Upper lobe of right lung (tissue), 1 donor: ENCODE measurements around the gene CACNA2D2. TPM values are rescaled to one million over a fixed set of nuclear protein-coding genes. Genes with fewer than 3 reads are reported as not detected.

Source experiments
- ATAC-seq: fragments of 200-7000 bp; cut with Tn5 transposase; one replicate; pipeline ENCODE4 v1.9.1; 2020; ENCODE audit warnings: mild to moderate bottlenecking, moderate library complexity
- DNase-seq: peaks from one replicate; pipeline ENCODE4 v3.0.0-alpha.2; 2020
- H3K27ac ChIP-seq: fragments of 200-600 bp; one replicate; pipeline ENCODE4 v1.8.0; 2022
- H3K27me3 ChIP-seq: fragments of 200-600 bp; one replicate; pipeline ENCODE4 v1.8.0; 2022; ENCODE audit warnings: mild to moderate bottlenecking
- H3K36me3 ChIP-seq: fragments of 200-600 bp; one replicate; pipeline ENCODE4 v1.8.0; 2022
- H3K4me1 ChIP-seq: fragments of 200-600 bp; one replicate; pipeline ENCODE4 v1.8.0; 2022
- H3K4me3 ChIP-seq: fragments of 200-600 bp; one replicate; pipeline ENCODE4 v1.8.0; 2022; ENCODE audit warnings: mild to moderate bottlenecking
- H3K9me3 ChIP-seq: fragments of 200-600 bp; one replicate; pipeline ENCODE4 v1.8.0; 2022
- CTCF ChIP-seq: fragments of 200-600 bp; IDR thresholded peaks from one replicate; pipeline ENCODE4 v1.8.0; 2022; ENCODE audit warnings: antibody characterized with exemption
- intact Hi-C: fragments of 100-400 bp; cut with DNase I; formaldehyde crosslinking; loops from one replicate; pipeline ENCODE4 v1.11.0; 2022
- total RNA-seq: library from RNA; stranded (reverse); fragmentation: NEBNext Ultra II Directional; extraction: Animal tissue kit (Norgen Biotek cat#: 25700); gene quantifications from one replicate; pipeline ENCODE4 v1.2.1, GENCODE V29; 2021
- donor health status: DM: no; HTN: yes; CAD: no; lungs with severe emphysema.

CACNA2D2 gene
- total RNA-seq, 1 donor from 2014 or later = 119 TPM

DNA sequence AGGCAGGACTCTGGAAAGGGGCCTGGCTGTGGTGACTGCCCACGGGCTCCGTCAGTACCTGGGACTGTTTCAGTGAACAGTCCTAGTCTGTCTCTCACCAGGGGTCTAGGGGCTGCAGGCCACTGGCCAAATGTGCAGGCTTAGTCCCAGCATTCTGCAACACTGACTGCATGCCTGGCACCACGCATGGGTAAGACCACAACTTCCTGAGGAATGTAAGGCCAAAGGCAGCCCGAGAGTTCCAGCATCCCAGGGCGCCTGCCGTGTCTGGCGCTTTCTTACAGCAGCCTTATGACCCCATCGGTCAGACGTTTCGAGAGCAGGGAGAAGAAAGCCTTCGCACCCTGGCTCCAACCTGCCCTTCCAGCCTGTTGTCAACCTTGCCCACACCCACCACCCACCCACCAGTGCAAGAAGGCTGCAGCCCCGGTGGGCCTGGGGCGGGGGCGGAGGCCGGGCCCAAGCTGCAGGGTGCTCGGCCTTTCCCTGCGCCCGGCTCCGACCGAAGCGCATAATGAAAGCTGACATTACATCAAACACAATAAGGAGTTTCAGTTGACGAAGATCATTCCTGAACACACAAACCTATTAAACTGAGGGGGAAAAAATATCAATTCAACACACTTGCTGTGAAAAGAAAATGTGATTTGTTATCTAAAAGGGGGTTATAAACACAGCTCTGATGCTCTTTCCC, 114.6 kb downstream of the CACNA2D2 start:
- TF ChIP-seq CTCF = no peak
- intact Hi-C loops = no loop called here
- peaks cover 8% of the 10 kb centered on the region for H3K4me1 ChIP-seq
- no peak for DNase-seq
- no peaks in the 10 kb centered on the region for H3K27me3 ChIP-seq
- no peak overlapping the region for H3K27ac ChIP-seq
- H3K9me3 ChIP-seq = no peaks in the 10 kb centered on the region
- no peak overlapping the region for H3K4me3 ChIP-seq
- ATAC-seq = no peak
- H3K36me3 ChIP-seq = no peaks in the 10 kb centered on the region

GRCh38 chr3:50388016-50388719, 115.3 kb downstream of the CACNA2D2 start:
- DNase-seq (no peak), ATAC-seq (no peak)
- intact Hi-C loops = no loop called here

DNA sequence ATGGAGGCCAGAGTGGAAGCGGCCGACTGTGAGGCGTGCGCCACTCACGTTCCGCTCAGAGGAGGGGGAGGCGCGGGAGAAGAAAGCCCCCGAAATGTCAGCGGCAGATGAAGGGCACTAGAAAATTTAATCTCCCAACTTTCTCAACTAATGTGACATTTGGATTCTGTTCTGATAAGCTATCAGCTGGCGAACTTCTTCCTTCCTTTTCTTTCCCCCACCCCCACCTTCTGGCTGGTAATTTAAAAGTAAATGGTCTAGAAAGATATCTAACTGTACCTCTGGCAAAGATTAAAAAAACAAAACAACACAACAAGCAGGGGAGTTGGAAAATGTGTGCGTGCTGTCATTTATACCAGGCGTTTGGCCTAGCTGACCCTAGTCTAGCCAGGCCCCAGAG, 117.7 kb downstream of the CACNA2D2 start:
- no peaks in the 10 kb centered on the region for H3K27me3 ChIP-seq
- no peak overlapping the region for H3K4me3 ChIP-seq
- no peak for DNase-seq
- intact Hi-C loops = no loop called here
- H3K36me3 ChIP-seq = no peaks in the 10 kb centered on the region
- TF ChIP-seq CTCF = no peak
- H3K27ac ChIP-seq = no peak overlapping the region
- H3K4me1 ChIP-seq = peaks cover 2% of the 10 kb centered on the region
- no peaks in the 10 kb centered on the region for H3K9me3 ChIP-seq
- ATAC-seq = no peak

More at GRCh38 chr3:50388016-50388719, 115.3 kb downstream of the CACNA2D2 start:
- Histone ChIP-seq H3K4me3 (no peak overlapping the region), H3K9me3 (no peaks in the 10 kb centered on the region), H3K27ac (no peak overlapping the region), H3K36me3 (no peaks in the 10 kb centered on the region), H3K27me3 (no peaks in the 10 kb centered on the region), H3K4me1 (peaks cover 8% of the 10 kb centered on the region)
- TF ChIP-seq CTCF = no peak

DNA sequence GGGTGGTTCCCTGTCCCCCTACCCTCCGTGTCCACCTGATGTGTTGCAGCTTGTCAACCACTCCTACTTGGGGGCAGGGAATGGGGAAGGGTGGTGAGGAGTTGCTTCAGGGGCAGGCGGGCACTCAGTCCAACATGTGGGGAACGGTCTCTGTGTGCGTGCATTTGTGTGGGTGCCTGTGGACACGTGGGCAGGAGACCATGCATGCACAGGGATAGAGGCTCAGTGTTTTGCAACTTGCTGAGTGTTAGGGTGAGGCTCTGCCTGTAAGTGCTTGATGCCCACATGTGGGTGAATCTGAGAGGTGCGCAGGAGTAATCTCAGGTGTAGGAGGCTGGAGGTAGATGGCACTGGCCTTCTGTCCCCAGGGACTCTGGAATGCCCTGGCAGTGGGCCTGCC, 119.7 kb downstream of the CACNA2D2 start:
- ATAC-seq = no peak

GRCh38 chr3:50382722-50383121, 120.7 kb downstream of the CACNA2D2 start:
- no peak for ATAC-seq
- H3K27me3 ChIP-seq = no peaks in the 10 kb centered on the region
- intact Hi-C loops = no loop called here
- no peaks in the 10 kb centered on the region for H3K4me1 ChIP-seq
- no peak overlapping the region for H3K27ac ChIP-seq
- peaks cover 11% of the 10 kb centered on the region for H3K36me3 ChIP-seq
- no peak overlapping the region for H3K4me3 ChIP-seq
- no peak for TF ChIP-seq CTCF
- no peak for DNase-seq
- no peaks in the 10 kb centered on the region for H3K9me3 ChIP-seq

More for the DNA sequence above, 119.7 kb downstream of the CACNA2D2 start:
- no peak for DNase-seq
- Histone ChIP-seq H3K36me3 (peaks cover 3% of the 10 kb centered on the region), H3K27me3 (no peaks in the 10 kb centered on the region), H3K27ac (no peak overlapping the region), H3K9me3 (no peaks in the 10 kb centered on the region), H3K4me3 (no peak overlapping the region), H3K4me1 (no peaks in the 10 kb centered on the region)
- intact Hi-C loops = no loop called here
- TF ChIP-seq CTCF = no peak
